WTC11 (cell line): ENCODE results near the gene ANKDD1B. TPM values are rescaled to one million over a fixed set of nuclear protein-coding genes. Genes with fewer than 3 reads are reported as not detected.

Experiments
- ATAC-seq: fragments of 200-7000 bp; cut with Tn5 transposase; 2 replicates; pipeline ENCODE4 v1.10.0; 2021; ENCODE audit warnings: mild to moderate bottlenecking, moderate library complexity
- CTCF ChIA-PET: fragments of 300-600 bp; sonication (Branson Sonifier 250); formaldehyde crosslinking; loops from one replicate; lab custom pipeline; 2021; ENCODE audit warnings: antibody characterized with exemption; lab: Charles Lee
- POLR2A ChIA-PET: fragments of 350-600 bp; sonication (Branson Sonifier 250); formaldehyde crosslinking; loops from one replicate; lab custom pipeline; 2021; ENCODE audit warnings: antibody characterized with exemption; lab: Charles Lee
- DNase-seq: peaks from one replicate; pipeline ENCODE4 v3.0.0; 2021; ENCODE audit warnings: low spot score
- H3K27ac Mint-ChIP-seq: 2 replicates; pipeline ENCODE4 v1.8.0; 2021; ENCODE audit warnings: mixed read lengths
- H3K27me3 Mint-ChIP-seq: 2 replicates; pipeline ENCODE4 v1.8.0; 2021; ENCODE audit warnings: low read depth, mild to moderate bottlenecking, moderate library complexity, mixed read lengths
- H3K36me3 Mint-ChIP-seq: 2 replicates; pipeline ENCODE4 v1.8.0; 2021; ENCODE audit warnings: mixed read lengths
- H3K4me1 Mint-ChIP-seq: 2 replicates; pipeline ENCODE4 v1.8.0; 2022; ENCODE audit warnings: mixed read lengths
- H3K4me3 Mint-ChIP-seq: 2 replicates; pipeline ENCODE4 v1.8.0; 2021; ENCODE audit warnings: mild to moderate bottlenecking, moderate library complexity, mixed read lengths
- H3K9me3 Mint-ChIP-seq: 2 replicates; pipeline ENCODE4 v1.8.0; 2021; ENCODE audit warnings: mixed read lengths
- ESRRA ChIP-seq: sonication (generic); formaldehyde crosslinking; IDR thresholded peaks from 2 replicates; pipeline ENCODE4 v1.8.1; 2022; ENCODE audit warnings: mild to moderate bottlenecking, missing genetic modification reagents, borderline replicate concordance
- FOXP1 ChIP-seq: sonication (generic); formaldehyde crosslinking; IDR thresholded peaks from 2 replicates; pipeline ENCODE4 v1.8.0; 2022; ENCODE audit warnings: missing genetic modification reagents, mild to moderate bottlenecking, moderate library complexity, borderline replicate concordance
- GRHL2 ChIP-seq: fragments of 250-450 bp; sonication (Bioruptor Pico); IDR thresholded peaks from 2 replicates; pipeline ENCODE4 v1.8.0; 2022; ENCODE audit warnings: mild to moderate bottlenecking, moderate library complexity; ENCODE audit not compliant: insufficient replicate concordance, severe bottlenecking
- GTF2I ChIP-seq: fragments of 250-450 bp; sonication (Bioruptor Pico); conservative IDR thresholded peaks from 2 replicates; pipeline ENCODE4 v1.4.0; 2021; ENCODE audit warnings: mild to moderate bottlenecking
- KAT7 ChIP-seq: sonication (generic); formaldehyde crosslinking; IDR thresholded peaks from 2 replicates; pipeline ENCODE4 v1.8.1; 2023; ENCODE audit warnings: missing genetic modification reagents, mild to moderate bottlenecking, borderline replicate concordance
- MYBL2 ChIP-seq: sonication (generic); formaldehyde crosslinking; IDR thresholded peaks from 2 replicates; pipeline ENCODE4 v1.8.1; 2023; ENCODE audit warnings: mild to moderate bottlenecking, moderate library complexity, missing genetic modification reagents
- NFE2L1 ChIP-seq: sonication (generic); formaldehyde crosslinking; IDR thresholded peaks from 2 replicates; pipeline ENCODE4 v1.8.1; 2023; ENCODE audit warnings: missing genetic modification reagents
- NR3C1 ChIP-seq: sonication (generic); formaldehyde crosslinking; conservative IDR thresholded peaks from 2 replicates; pipeline ENCODE4 v1.8.1; 2023; ENCODE audit warnings: low read depth, mild to moderate bottlenecking, missing genetic modification reagents
- RELA ChIP-seq: sonication (generic); formaldehyde crosslinking; IDR thresholded peaks from 2 replicates; pipeline ENCODE4 v1.8.1; 2022; ENCODE audit warnings: missing genetic modification reagents, mild to moderate bottlenecking, borderline replicate concordance
- SMAD4 ChIP-seq: sonication (generic); formaldehyde crosslinking; IDR thresholded peaks from 2 replicates; pipeline ENCODE4 v1.8.0; 2022; ENCODE audit warnings: mild to moderate bottlenecking, missing genetic modification reagents
- SP1 ChIP-seq: sonication (generic); formaldehyde crosslinking; conservative IDR thresholded peaks from 2 replicates; pipeline ENCODE4 v1.8.1; 2022; ENCODE audit warnings: missing genetic modification reagents
- ZNF396 ChIP-seq: fragments of 250-450 bp; sonication (Bioruptor Pico); IDR thresholded peaks from 2 replicates; pipeline ENCODE4 v1.8.0; 2021; ENCODE audit warnings: mild to moderate bottlenecking, moderate library complexity, borderline replicate concordance
- ZNF416 ChIP-seq: fragments of 250-450 bp; sonication (Bioruptor Pico); IDR thresholded peaks from 2 replicates; pipeline ENCODE4 v1.9.0; 2021; ENCODE audit warnings: mild to moderate bottlenecking, inconsistent platforms
- ZNF423 ChIP-seq: fragments of 250-450 bp; sonication (Bioruptor Pico); IDR thresholded peaks from 2 replicates; pipeline ENCODE4 v2.1.2; 2022; ENCODE audit warnings: mild to moderate bottlenecking, moderate library complexity
- total RNA-seq: library from RNA; stranded (reverse); gene quantifications from 3 replicates; pipeline ENCODE4 v1.2.3, GENCODE V29; 2021
- TF ChIP-seq, protein P1 (sequence below): sonication (generic); formaldehyde crosslinking; IDR thresholded peaks from 2 replicates; pipeline ENCODE4 v1.8.1; 2023; ENCODE audit warnings: mild to moderate bottlenecking, missing genetic modification reagents, borderline replicate concordance
- TF ChIP-seq, protein P2 (sequence below): sonication (generic); formaldehyde crosslinking; IDR thresholded peaks from 2 replicates; pipeline ENCODE4 v1.8.0; 2022; ENCODE audit warnings: mild to moderate bottlenecking, missing genetic modification reagents
- TF ChIP-seq, protein P3 (sequence below): sonication (generic); formaldehyde crosslinking; IDR thresholded peaks from 2 replicates; pipeline ENCODE4 v1.8.0; 2023; ENCODE audit warnings: mild to moderate bottlenecking, missing genetic modification reagents
- TF ChIP-seq, protein P4 (sequence below): sonication (generic); formaldehyde crosslinking; IDR thresholded peaks from 2 replicates; pipeline ENCODE4 v1.8.0; 2023; ENCODE audit warnings: missing genetic modification reagents
- TF ChIP-seq, protein P5 (sequence below): fragments of 250-450 bp; sonication (Bioruptor Pico); IDR thresholded peaks from 2 replicates; pipeline ENCODE4 v1.9.0; 2021; ENCODE audit warnings: mild to moderate bottlenecking, borderline replicate concordance

Gene ANKDD1B
- total RNA-seq, 1 experiment from 2014 or later = 0.28 TPM

DNA sequence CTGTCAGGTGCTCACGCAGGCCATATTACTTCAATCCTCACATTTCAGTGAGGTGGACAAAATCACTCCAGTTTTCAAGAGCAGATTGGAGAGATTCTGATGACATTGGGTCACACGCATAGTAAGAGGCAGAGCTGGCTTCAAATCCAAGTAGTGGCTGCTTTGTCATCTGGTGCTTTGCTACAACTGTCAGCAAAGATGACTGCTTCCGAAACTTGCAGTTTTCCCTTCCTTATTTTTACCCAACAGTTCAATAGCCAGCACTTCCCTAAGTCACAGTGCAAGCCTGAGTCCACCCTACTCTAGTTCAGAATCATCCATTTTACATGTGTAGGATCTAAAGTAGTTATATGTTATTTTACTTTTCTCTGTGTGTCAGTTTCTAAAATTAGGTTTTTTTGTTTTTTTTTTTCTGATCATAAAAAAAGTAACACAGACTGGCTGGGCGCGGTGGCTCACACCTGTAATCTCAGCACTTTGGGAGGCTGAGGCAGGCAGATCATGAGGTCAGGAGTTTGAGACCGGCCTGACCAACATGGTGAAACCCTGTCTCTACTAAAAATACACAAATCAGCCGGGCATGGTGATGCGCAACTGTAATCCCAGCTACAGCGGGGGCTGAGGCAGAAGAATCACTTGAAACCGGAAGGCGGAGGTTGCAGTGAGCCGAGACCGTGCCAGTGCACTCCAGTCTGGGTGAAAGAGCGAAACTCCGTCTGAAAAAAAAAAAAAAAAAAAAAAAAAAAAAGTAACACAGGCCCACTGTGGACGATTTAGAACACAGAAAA, 49.6 kb downstream of the ANKDD1B start (continued):
- TF ChIP-seq, protein P1, sequence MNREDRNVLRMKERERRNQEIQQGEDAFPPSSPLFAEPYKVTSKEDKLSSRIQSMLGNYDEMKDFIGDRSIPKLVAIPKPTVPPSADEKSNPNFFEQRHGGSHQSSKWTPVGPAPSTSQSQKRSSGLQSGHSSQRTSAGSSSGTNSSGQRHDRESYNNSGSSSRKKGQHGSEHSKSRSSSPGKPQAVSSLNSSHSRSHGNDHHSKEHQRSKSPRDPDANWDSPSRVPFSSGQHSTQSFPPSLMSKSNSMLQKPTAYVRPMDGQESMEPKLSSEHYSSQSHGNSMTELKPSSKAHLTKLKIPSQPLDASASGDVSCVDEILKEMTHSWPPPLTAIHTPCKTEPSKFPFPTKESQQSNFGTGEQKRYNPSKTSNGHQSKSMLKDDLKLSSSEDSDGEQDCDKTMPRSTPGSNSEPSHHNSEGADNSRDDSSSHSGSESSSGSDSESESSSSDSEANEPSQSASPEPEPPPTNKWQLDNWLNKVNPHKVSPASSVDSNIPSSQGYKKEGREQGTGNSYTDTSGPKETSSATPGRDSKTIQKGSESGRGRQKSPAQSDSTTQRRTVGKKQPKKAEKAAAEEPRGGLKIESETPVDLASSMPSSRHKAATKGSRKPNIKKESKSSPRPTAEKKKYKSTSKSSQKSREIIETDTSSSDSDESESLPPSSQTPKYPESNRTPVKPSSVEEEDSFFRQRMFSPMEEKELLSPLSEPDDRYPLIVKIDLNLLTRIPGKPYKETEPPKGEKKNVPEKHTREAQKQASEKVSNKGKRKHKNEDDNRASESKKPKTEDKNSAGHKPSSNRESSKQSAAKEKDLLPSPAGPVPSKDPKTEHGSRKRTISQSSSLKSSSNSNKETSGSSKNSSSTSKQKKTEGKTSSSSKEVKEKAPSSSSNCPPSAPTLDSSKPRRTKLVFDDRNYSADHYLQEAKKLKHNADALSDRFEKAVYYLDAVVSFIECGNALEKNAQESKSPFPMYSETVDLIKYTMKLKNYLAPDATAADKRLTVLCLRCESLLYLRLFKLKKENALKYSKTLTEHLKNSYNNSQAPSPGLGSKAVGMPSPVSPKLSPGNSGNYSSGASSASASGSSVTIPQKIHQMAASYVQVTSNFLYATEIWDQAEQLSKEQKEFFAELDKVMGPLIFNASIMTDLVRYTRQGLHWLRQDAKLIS (CRISPR knock-in tag) = no peak
- TF ChIP-seq NFE2L1 (CRISPR knock-in tag) = no peak
- TF ChIP-seq, protein P2, sequence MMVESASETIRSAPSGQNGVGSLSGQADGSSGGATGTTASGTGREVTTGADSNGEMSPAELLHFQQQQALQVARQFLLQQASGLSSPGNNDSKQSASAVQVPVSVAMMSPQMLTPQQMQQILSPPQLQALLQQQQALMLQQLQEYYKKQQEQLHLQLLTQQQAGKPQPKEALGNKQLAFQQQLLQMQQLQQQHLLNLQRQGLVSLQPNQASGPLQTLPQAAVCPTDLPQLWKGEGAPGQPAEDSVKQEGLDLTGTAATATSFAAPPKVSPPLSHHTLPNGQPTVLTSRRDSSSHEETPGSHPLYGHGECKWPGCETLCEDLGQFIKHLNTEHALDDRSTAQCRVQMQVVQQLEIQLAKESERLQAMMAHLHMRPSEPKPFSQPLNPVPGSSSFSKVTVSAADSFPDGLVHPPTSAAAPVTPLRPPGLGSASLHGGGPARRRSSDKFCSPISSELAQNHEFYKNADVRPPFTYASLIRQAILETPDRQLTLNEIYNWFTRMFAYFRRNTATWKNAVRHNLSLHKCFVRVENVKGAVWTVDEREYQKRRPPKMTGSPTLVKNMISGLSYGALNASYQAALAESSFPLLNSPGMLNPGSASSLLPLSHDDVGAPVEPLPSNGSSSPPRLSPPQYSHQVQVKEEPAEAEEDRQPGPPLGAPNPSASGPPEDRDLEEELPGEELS (CRISPR knock-in tag) = no peak
- TF ChIP-seq KAT7 = no peak

DNA sequence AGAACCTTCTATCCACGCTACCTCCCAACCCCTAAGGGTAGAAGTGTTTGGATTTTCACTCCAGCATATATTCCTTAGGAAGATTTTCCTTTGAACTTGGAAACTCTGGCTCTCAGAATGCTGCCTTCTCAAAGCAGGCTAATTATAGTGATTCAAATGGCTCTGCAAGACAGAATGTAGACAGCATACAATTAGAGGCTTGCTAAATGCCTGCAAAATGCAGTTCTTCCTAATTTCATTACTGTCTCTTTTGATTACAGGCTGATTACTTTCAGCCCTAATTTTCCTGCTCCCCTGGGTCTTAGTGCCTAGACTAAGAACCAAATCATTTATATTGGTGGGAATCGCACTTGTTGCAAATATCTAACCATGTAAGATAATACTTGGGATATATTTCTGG, 50.8 kb downstream of the ANKDD1B start:
- TF ChIP-seq SP1 (CRISPR knock-in tag) (no peak), GRHL2 (no peak), ESRRA (CRISPR knock-in tag) (no peak), NFE2L1 (CRISPR knock-in tag) (no peak), ZNF416 (CRISPR knock-in tag) (no peak), ZNF396 (no peak), SMAD4 (CRISPR knock-in tag) (no peak), ZNF423 (no peak), MYBL2 (CRISPR knock-in tag) (no peak), GTF2I (CRISPR knock-in tag) (no peak), RELA (CRISPR knock-in tag) (no peak), NR3C1 (CRISPR knock-in tag) (no peak), FOXP1 (CRISPR knock-in tag) (no peak)
- TF ChIP-seq, protein P3, sequence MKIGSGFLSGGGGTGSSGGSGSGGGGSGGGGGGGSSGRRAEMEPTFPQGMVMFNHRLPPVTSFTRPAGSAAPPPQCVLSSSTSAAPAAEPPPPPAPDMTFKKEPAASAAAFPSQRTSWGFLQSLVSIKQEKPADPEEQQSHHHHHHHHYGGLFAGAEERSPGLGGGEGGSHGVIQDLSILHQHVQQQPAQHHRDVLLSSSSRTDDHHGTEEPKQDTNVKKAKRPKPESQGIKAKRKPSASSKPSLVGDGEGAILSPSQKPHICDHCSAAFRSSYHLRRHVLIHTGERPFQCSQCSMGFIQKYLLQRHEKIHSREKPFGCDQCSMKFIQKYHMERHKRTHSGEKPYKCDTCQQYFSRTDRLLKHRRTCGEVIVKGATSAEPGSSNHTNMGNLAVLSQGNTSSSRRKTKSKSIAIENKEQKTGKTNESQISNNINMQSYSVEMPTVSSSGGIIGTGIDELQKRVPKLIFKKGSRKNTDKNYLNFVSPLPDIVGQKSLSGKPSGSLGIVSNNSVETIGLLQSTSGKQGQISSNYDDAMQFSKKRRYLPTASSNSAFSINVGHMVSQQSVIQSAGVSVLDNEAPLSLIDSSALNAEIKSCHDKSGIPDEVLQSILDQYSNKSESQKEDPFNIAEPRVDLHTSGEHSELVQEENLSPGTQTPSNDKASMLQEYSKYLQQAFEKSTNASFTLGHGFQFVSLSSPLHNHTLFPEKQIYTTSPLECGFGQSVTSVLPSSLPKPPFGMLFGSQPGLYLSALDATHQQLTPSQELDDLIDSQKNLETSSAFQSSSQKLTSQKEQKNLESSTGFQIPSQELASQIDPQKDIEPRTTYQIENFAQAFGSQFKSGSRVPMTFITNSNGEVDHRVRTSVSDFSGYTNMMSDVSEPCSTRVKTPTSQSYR (CRISPR knock-in tag) = no peak
- TF ChIP-seq, protein P4, sequence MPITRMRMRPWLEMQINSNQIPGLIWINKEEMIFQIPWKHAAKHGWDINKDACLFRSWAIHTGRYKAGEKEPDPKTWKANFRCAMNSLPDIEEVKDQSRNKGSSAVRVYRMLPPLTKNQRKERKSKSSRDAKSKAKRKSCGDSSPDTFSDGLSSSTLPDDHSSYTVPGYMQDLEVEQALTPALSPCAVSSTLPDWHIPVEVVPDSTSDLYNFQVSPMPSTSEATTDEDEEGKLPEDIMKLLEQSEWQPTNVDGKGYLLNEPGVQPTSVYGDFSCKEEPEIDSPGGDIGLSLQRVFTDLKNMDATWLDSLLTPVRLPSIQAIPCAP = no peak
- TF ChIP-seq, protein P5, sequence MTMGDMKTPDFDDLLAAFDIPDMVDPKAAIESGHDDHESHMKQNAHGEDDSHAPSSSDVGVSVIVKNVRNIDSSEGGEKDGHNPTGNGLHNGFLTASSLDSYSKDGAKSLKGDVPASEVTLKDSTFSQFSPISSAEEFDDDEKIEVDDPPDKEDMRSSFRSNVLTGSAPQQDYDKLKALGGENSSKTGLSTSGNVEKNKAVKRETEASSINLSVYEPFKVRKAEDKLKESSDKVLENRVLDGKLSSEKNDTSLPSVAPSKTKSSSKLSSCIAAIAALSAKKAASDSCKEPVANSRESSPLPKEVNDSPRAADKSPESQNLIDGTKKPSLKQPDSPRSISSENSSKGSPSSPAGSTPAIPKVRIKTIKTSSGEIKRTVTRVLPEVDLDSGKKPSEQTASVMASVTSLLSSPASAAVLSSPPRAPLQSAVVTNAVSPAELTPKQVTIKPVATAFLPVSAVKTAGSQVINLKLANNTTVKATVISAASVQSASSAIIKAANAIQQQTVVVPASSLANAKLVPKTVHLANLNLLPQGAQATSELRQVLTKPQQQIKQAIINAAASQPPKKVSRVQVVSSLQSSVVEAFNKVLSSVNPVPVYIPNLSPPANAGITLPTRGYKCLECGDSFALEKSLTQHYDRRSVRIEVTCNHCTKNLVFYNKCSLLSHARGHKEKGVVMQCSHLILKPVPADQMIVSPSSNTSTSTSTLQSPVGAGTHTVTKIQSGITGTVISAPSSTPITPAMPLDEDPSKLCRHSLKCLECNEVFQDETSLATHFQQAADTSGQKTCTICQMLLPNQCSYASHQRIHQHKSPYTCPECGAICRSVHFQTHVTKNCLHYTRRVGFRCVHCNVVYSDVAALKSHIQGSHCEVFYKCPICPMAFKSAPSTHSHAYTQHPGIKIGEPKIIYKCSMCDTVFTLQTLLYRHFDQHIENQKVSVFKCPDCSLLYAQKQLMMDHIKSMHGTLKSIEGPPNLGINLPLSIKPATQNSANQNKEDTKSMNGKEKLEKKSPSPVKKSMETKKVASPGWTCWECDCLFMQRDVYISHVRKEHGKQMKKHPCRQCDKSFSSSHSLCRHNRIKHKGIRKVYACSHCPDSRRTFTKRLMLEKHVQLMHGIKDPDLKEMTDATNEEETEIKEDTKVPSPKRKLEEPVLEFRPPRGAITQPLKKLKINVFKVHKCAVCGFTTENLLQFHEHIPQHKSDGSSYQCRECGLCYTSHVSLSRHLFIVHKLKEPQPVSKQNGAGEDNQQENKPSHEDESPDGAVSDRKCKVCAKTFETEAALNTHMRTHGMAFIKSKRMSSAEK (CRISPR knock-in tag) = no peak
- TF ChIP-seq, all 79 proteins: peak for 0
- Mint-ChIP-seq H3K4me1 (peaks cover 3% of the 10 kb centered on the region), H3K27me3 (no peaks in the 10 kb centered on the region), H3K9me3 (no peaks in the 10 kb centered on the region), H3K27ac (no peak overlapping the region), H3K4me3 (no peak overlapping the region), H3K36me3 (no peaks in the 10 kb centered on the region)
- ChIA-PET POLR2A (no interaction called here), CTCF (interaction anchor here (0.7 kb wide), 1 partner anchor 325 kb away, joined by 5 read pairs; the partner anchor contains the start of gene HMGCR)
- no peak for ATAC-seq
- DNase-seq = no peak
